CD4-positive, alpha-beta memory T cell (primary cell): ENCODE measurements around the gene PITX3. TPM values are rescaled to one million over a fixed set of nuclear protein-coding genes. Genes with fewer than 3 reads are reported as not detected.

Experiments used
- CTCF ChIA-PET: fragments of 350-600 bp; sonication (Branson Sonifier 250); formaldehyde crosslinking; loops from one replicate; lab custom pipeline; 2021; ENCODE audit warnings: inconsistent platforms; ENCODE audit not compliant: partially characterized antibody; lab: Charles Lee
- POLR2A ChIA-PET: fragments of 350-600 bp; sonication (Branson Sonifier 250); formaldehyde crosslinking; loops from one replicate; lab custom pipeline; 2021; ENCODE audit not compliant: partially characterized antibody; lab: Charles Lee
- DNase-seq, 5 donors: peaks; one replicate each; pipeline versions ENCODE4 v3.0.0 to v3.0.0-alpha.2; 2020 to 2022; ENCODE audit warnings: mixed read lengths in 1 of 5
- H3K27ac ChIP-seq: one replicate; pipeline ENCODE4 v1.7.0; 2013; ENCODE audit warnings: low read depth, low read length
- H3K27me3 ChIP-seq: 2 replicates; pipeline ENCODE4 v1.7.0; 2013; ENCODE audit warnings: mild to moderate bottlenecking, low read length, moderate library complexity; ENCODE audit not compliant: insufficient read depth
- H3K36me3 ChIP-seq: 2 replicates; pipeline ENCODE4 v1.7.0; 2013; ENCODE audit warnings: mild to moderate bottlenecking, low read length, moderate library complexity; ENCODE audit not compliant: insufficient read depth
- H3K4me1 ChIP-seq: 2 replicates; pipeline ENCODE4 v1.7.0; 2013; ENCODE audit warnings: mild to moderate bottlenecking, low read length, moderate library complexity; ENCODE audit not compliant: insufficient read depth
- H3K4me3 ChIP-seq, 2 donors: one replicate each; pipeline ENCODE4 v1.7.0; 2013; ENCODE audit warnings: low read length in 2 of 2, mild to moderate bottlenecking in 1 of 2
- H3K9me3 ChIP-seq, 2 donors: one replicate each; pipeline ENCODE4 v1.7.0; 2013; ENCODE audit warnings: low read length in 2 of 2, control low read depth in 1 of 2; ENCODE audit not compliant: control insufficient read depth in 1 of 2
- H3K27ac Mint-ChIP-seq, 7 donors: one replicate each; pipeline ENCODE4 v1.8.0; 2020 to 2021; ENCODE audit warnings: mixed read lengths in 7 of 7, mild to moderate bottlenecking in 6 of 7, inconsistent platforms in 3 of 7, moderate library complexity in 3 of 7
- H3K27me3 Mint-ChIP-seq, 2 donors: one replicate each; pipeline ENCODE4 v1.8.0; 2020 to 2021; ENCODE audit warnings: mixed read lengths in 2 of 2
- H3K36me3 Mint-ChIP-seq, 2 donors: one replicate each; pipeline ENCODE4 v1.8.0; 2020 to 2021; ENCODE audit warnings: mixed read lengths in 2 of 2, inconsistent platforms in 1 of 2, mild to moderate bottlenecking in 1 of 2
- H3K4me1 Mint-ChIP-seq, 4 donors: one replicate each; pipeline ENCODE4 v1.8.0; 2020 to 2021; ENCODE audit warnings: mixed read lengths in 4 of 4, mild to moderate bottlenecking in 1 of 4
- H3K4me3 Mint-ChIP-seq, 8 donors: one replicate each; pipeline ENCODE4 v1.8.0; 2020 to 2021; ENCODE audit warnings: mixed read lengths in 8 of 8, mild to moderate bottlenecking in 7 of 8, moderate library complexity in 6 of 8, inconsistent platforms in 3 of 8
- H3K9me3 Mint-ChIP-seq, 8 donors: one replicate each; pipeline ENCODE4 v1.8.0; 2020 to 2021; ENCODE audit warnings: mixed read lengths in 8 of 8, mild to moderate bottlenecking in 5 of 8, inconsistent platforms in 3 of 8, moderate library complexity in 1 of 8
- intact Hi-C: fragments of 100-400 bp; cut with micrococcal nuclease; formaldehyde crosslinking; loops from one replicate; pipeline ENCODE4 v1.15.1; 2023
- polyA plus RNA-seq, 2 donors: library from polyadenylated mRNA; unstranded; fragments of 300-500 nt; fragmentation: Illumina TruSeq; gene quantifications; one replicate each; pipeline ENCODE4 v1.2.3, GENCODE V29; 2021
- total RNA-seq, 2 experiments: library from RNA; stranded (reverse); gene quantifications; one replicate each; pipeline ENCODE4 v1.2.3, GENCODE V29; 2021

The PITX3 gene
- total and polyA plus RNA-seq, 4 experiments from 2014 or later: not detected

DNA sequence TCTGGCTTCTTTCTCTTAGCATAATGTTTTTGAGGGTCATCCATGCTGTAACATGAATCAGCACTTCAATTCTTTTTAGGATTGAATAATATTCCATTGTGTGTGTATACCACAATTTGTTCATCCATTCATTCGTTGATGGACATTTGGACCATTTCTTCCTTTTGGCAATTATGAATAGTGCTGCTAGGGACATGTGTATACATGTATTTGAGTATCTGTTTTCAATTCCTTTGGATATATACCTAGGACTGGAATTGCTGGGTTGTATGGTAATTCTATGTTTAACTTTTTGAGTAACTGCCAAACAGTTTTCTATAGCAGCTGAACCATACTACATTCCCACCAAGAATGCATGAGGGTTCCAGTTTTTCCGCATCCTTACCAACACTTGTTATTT, 43.2 kb upstream of the PITX3 start:
- Mint-ChIP-seq H3K36me3 (peaks cover 11 to 41% of the 10 kb centered on the region in 2 donors), H3K27ac (peak overlapping the region in 3 of 7 donors; percentile 13 to 43 (median 24)), H3K9me3 (no peaks in the 10 kb centered on the region), H3K4me1 (peaks cover 48 to 69% (median 56%) of the 10 kb centered on the region in 4 donors), H3K4me3 (peak overlapping the region in 1 of 8 donors; percentile 16), H3K27me3 (no peaks in the 10 kb centered on the region)
- Histone ChIP-seq H3K27ac (no peak overlapping the region), H3K9me3 (no peaks in the 10 kb centered on the region), H3K4me3 (no peak overlapping the region), H3K27me3 (no peaks in the 10 kb centered on the region), H3K4me1 (peaks cover 44% of the 10 kb centered on the region), H3K36me3 (no peaks in the 10 kb centered on the region)
- POLR2A ChIA-PET: no interaction called here
- intact Hi-C loops: no loop called here
- DNase-seq: no peak
- CTCF ChIA-PET: interaction anchor here (1.5 to 1.7 kb wide), 3 partner anchors 12 to 68 kb away, joined by 3 to 5 read pairs (median 5); no protein-coding TSS in a partner anchor

DNA sequence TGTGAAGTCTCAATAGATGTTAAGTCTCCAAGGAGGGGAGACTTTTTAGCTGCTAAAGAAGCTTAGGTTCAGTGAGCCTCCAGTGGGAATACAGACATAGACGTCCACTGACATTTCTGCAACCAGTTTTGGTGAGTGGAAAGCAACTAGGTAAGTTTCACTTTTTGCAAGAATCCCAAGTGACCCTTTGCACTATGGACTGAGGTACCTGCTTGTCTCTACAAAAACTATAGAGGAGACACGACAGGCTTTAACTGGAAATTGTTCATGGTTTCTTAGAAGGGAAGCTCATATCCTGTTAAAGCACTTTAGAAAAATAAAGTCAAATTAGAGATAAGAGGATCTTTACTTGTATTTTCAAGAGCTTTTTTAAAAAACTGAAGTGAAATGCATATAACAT, 42.6 kb upstream of the PITX3 start:
- Histone ChIP-seq H3K36me3 (no peaks in the 10 kb centered on the region), H3K9me3 (no peaks in the 10 kb centered on the region), H3K27me3 (no peaks in the 10 kb centered on the region), H3K27ac (no peak overlapping the region), H3K4me3 (no peak overlapping the region), H3K4me1 (peaks cover 47% of the 10 kb centered on the region)
- Mint-ChIP-seq H3K4me1 (peaks cover 46 to 67% (median 57%) of the 10 kb centered on the region in 4 donors), H3K27ac (peak overlapping the region in 5 of 7 donors; percentile 3 to 53 (median 45)), H3K4me3 (peak overlapping the region in 4 of 8 donors; percentile 5 to 67 (median 30)), H3K9me3 (no peaks in the 10 kb centered on the region), H3K27me3 (no peaks in the 10 kb centered on the region), H3K36me3 (peaks cover 11 to 37% of the 10 kb centered on the region in 2 donors)
- POLR2A ChIA-PET: no interaction called here
- DNase-seq: no peak
- CTCF ChIA-PET: interaction anchor here (1.2 to 1.7 kb wide), 3 partner anchors 13 to 114 kb away, joined by 3 to 5 read pairs (median 4); no protein-coding TSS in a partner anchor
- intact Hi-C loops: no loop called here

DNA sequence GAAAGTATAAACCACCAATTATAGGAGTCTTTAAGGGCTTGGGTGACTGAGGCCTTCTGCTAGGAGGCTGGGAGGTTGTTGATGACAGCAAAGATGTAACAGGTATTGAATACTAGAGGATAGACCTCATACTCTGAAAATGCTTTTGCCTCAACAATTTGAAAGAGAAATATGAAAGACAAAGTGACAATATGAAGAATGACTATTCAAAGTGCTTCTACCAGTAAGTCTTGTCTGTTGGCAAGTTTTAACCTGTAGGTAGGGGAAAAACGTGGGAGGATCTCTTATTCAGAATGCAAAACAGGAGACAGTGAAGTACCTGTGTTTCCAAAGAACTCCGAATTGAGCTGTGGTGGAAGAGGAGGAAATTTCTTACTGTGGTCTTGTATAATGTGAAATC, 42.2 kb upstream of the PITX3 start:
- H3K9me3 ChIP-seq: no peaks in the 10 kb centered on the region
- H3K36me3 Mint-ChIP-seq: peaks cover 11 to 37% of the 10 kb centered on the region in 2 donors
- intact Hi-C loops: no loop called here
- H3K4me3 Mint-ChIP-seq: peak overlapping the region in 4 of 8 donors; percentile 5 to 67 (median 30)
- no peak overlapping the region for H3K27ac ChIP-seq
- ChIA-PET CTCF (interaction anchor here (0.6 to 1.7 kb wide), 3 partner anchors 68 to 1018 kb away, joined by 4 to 5 read pairs (median 4); no protein-coding TSS in a partner anchor), POLR2A (no interaction called here)
- H3K36me3 ChIP-seq: no peaks in the 10 kb centered on the region
- no peaks in the 10 kb centered on the region for H3K27me3 ChIP-seq
- peaks cover 50 to 71% (median 61%) of the 10 kb centered on the region in 4 donors for H3K4me1 Mint-ChIP-seq
- peaks cover 47% of the 10 kb centered on the region for H3K4me1 ChIP-seq
- H3K9me3 Mint-ChIP-seq: no peaks in the 10 kb centered on the region
- H3K27ac Mint-ChIP-seq: peak overlapping the region; percentile 3 to 71 (median 45)
- no peaks in the 10 kb centered on the region for H3K27me3 Mint-ChIP-seq
- no peak overlapping the region for H3K4me3 ChIP-seq
- no peak for DNase-seq

DNA sequence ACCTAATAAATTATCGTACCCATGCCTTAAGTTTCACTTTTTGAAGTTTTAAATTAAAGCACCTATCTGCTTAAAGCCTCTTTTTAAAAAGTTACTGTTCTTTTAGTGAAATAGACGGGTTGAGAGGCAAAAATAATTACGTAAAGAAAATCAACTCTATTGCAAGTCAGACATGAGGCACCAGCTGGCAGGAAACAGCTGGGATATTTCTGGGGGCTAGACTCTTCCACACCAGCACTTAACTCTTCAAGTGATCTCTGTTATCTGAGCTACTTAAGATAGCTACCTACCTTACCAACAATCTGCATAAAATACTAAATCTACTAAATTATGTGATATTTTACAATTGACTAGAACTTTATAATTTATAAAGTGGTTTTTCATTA, 39.8 kb upstream of the PITX3 start:
- no peak overlapping the region for H3K4me3 ChIP-seq
- peak overlapping the region in 2 of 7 donors; percentile 76 to 93 for H3K27ac Mint-ChIP-seq

DNA sequence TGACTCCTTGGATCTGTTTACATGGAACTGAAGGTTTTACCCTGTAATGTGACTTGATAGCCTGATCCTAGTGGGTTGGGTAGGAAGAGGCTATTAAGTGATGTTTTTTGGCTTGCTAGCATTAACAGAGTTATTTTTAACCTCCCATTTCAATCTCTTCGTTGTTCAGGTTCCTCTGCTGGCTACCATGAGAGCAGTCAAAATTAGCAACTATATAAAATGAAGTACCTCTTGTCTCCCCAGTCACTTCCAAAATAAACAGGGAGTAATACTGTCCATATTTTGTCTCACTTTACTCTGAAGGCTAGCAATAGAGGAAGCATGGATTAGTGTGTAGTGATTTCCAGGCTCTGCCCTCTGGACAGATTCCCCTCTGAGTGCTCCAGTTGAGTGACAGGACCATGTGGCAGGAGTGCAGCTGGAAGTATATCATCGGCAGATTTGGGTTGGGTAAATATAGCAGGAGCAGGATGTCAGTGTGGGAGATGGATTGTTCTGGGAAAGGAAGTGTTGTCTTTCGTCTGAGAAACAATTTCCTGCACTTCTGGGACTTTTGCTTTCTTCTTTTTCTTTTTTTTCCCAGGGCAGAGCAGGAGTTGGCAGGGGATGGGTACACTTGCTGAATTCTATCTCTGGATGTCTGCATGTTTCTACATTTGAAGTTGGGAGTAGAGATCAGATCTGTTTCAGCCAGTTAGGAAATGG, 39.2 kb upstream of the PITX3 start:
- no peak overlapping the region for H3K4me3 ChIP-seq

More for the DNA sequence above, 39.8 kb upstream of the PITX3 start:
- H3K4me1 Mint-ChIP-seq: peaks cover 45 to 63% (median 55%) of the 10 kb centered on the region in 4 donors
- ChIA-PET CTCF (interaction anchor here (1.0 to 1.6 kb wide), 2 partner anchors 9 to 16 kb away, joined by 3 to 4 read pairs; no protein-coding TSS in a partner anchor), POLR2A (no interaction called here)
- no peaks in the 10 kb centered on the region for H3K9me3 Mint-ChIP-seq
- H3K4me3 Mint-ChIP-seq: peak overlapping the region in 2 of 8 donors; percentile 29 to 51
- no peaks in the 10 kb centered on the region for H3K36me3 ChIP-seq
- H3K36me3 Mint-ChIP-seq: peaks cover 5 to 28% of the 10 kb centered on the region in 2 donors
- no peaks in the 10 kb centered on the region for H3K27me3 ChIP-seq
- intact Hi-C loops: no loop called here
- H3K4me1 ChIP-seq: peaks cover 47% of the 10 kb centered on the region
- DNase-seq: no peak
- H3K9me3 ChIP-seq: no peaks in the 10 kb centered on the region
- H3K27me3 Mint-ChIP-seq: no peaks in the 10 kb centered on the region
- no peak overlapping the region for H3K27ac ChIP-seq

DNA sequence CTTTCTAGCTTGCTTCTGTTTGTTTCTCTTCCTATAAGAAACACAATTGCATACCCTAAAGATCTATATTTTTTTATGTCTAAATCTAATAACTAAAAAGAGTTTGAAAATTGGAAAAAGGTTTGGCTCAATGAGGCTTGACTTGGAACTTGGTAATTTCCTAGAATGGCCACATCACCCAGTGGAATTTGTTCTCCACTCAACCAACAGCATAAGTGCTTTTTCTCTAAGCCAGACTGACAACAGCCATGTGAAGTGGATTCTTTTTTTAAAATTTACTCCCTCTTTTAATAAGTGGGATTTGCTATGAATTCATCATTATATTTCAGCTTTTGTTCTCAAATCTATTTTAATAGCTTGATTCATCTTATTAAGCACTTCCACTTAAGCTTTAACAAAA, 37.8 kb upstream of the PITX3 start:
- POLR2A ChIA-PET: no interaction called here
- Mint-ChIP-seq H3K4me1 (peaks cover 33 to 50% (median 42%) of the 10 kb centered on the region in 4 donors), H3K27ac (peak overlapping the region in 1 of 7 donors; percentile 44)

More for the DNA sequence above, 39.2 kb upstream of the PITX3 start:
- intact Hi-C loops: no loop called here
- Mint-ChIP-seq H3K36me3 (peaks cover 5 to 22% of the 10 kb centered on the region in 2 donors), H3K27ac (peak overlapping the region in 5 of 7 donors; percentile 42 to 93 (median 60)), H3K9me3 (no peaks in the 10 kb centered on the region), H3K4me3 (peak overlapping the region in 3 of 8 donors; percentile 29 to 69 (median 51)), H3K4me1 (peaks cover 44 to 60% (median 51%) of the 10 kb centered on the region in 4 donors), H3K27me3 (no peaks in the 10 kb centered on the region)
- Histone ChIP-seq H3K4me1 (peaks cover 47% of the 10 kb centered on the region), H3K27me3 (no peaks in the 10 kb centered on the region), H3K9me3 (no peaks in the 10 kb centered on the region), H3K36me3 (no peaks in the 10 kb centered on the region), H3K27ac (no peak overlapping the region)
- DNase-seq: no peak
- CTCF ChIA-PET: interaction anchor here (1.6 kb wide), 1 partner anchor 17 kb away, joined by 4 read pairs; no protein-coding TSS in a partner anchor
- POLR2A ChIA-PET: no interaction called here

DNA sequence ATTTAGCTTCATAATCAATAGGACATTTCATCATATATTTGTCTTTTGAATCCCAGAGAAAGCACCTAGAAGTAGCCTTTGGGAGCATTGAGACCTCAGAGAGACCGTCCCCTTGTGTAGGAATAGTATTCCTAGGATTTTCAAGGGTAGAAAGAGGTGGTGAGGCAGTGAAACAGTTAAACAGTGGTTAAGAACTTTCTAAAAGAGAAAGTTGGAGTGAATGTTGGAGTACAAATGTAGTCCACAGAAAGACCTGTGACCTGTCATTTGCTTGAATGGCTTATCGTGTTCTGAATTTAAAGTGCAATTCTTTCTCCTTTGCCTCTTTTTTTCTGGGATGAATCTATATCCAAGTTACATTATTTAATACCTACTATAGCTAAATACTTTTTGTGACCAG, 34.0 kb upstream of the PITX3 start:
- H3K4me3 Mint-ChIP-seq: no peak overlapping the region
- H3K9me3 ChIP-seq: no peaks in the 10 kb centered on the region
- peaks cover 5 to 9% of the 10 kb centered on the region in 2 donors for H3K36me3 Mint-ChIP-seq
- no peaks in the 10 kb centered on the region for H3K9me3 Mint-ChIP-seq
- H3K4me1 ChIP-seq: peaks cover 24% of the 10 kb centered on the region
- peaks cover 25 to 47% (median 37%) of the 10 kb centered on the region in 4 donors for H3K4me1 Mint-ChIP-seq
- intact Hi-C loops: no loop called here
- no peak overlapping the region for H3K4me3 ChIP-seq
- DNase-seq: no peak
- ChIA-PET POLR2A (no interaction called here), CTCF (interaction anchor here (1.1 to 1.3 kb wide), 3 partner anchors 20 to 77 kb away, joined by 3 to 4 read pairs (median 4); no protein-coding TSS in a partner anchor)
- H3K27me3 Mint-ChIP-seq: no peaks in the 10 kb centered on the region
- no peaks in the 10 kb centered on the region for H3K27me3 ChIP-seq
- H3K27ac ChIP-seq: no peak overlapping the region
- H3K27ac Mint-ChIP-seq: no peak overlapping the region
- H3K36me3 ChIP-seq: no peaks in the 10 kb centered on the region

More for the DNA sequence above, 37.8 kb upstream of the PITX3 start:
- no peak overlapping the region for H3K27ac ChIP-seq
- peaks cover 5 to 18% of the 10 kb centered on the region in 2 donors for H3K36me3 Mint-ChIP-seq
- DNase-seq: no peak
- H3K4me3 Mint-ChIP-seq: no peak overlapping the region
- H3K27me3 ChIP-seq: no peaks in the 10 kb centered on the region
- H3K27me3 Mint-ChIP-seq: no peaks in the 10 kb centered on the region
- intact Hi-C loops: no loop called here
- H3K4me1 ChIP-seq: peaks cover 38% of the 10 kb centered on the region
- CTCF ChIA-PET: interaction anchor here (1.3 kb wide), 2 partner anchors 12 to 13 kb away, joined by 3 read pairs; no protein-coding TSS in a partner anchor
- no peak overlapping the region for H3K4me3 ChIP-seq
- no peaks in the 10 kb centered on the region for H3K36me3 ChIP-seq
- no peaks in the 10 kb centered on the region for H3K9me3 Mint-ChIP-seq
- no peaks in the 10 kb centered on the region for H3K9me3 ChIP-seq
